ENCODE measurements around the gene ZNF672. TPM values are rescaled to one million over a fixed set of nuclear protein-coding genes. Genes with fewer than 3 reads are reported as not detected.
"Not testable (repeated sequence)": the region's sequence is repeated elsewhere in the genome, so short reads cannot be mapped to it uniquely, and the experiment has no call there.

The ZNF672 gene
- total RNA-seq (2014; rRNA removed; shearing (Covaris generic); ENCODE audit: low replicate concordance): 16.4 and 22.2 TPM in 2 replicates

- peak within 1 kb of the TSS; percentile 96 for H3K4me3 ChIP-seq
- no peaks in the 10 kb centered on the region for H3K9me3 ChIP-seq
- peak; percentile 99 for DNase-seq
- H3K36me3 ChIP-seq: peaks cover 5% of the 10 kb centered on the region; the same call in 1 of the 2 replicates
- no peaks in the 10 kb centered on the region for H3K27me3 ChIP-seq
Measured at GRCh38 chr1:248837781-248838356, at the start of gene ZNF672. Gene ZNF672 (plus strand): TSS chr1:248838224. CDS start chr1:248847275, 9,051 bp downstream.

- no peaks in the 10 kb centered on the region for H3K9me3 ChIP-seq
- DNase-seq: no peak
- no peaks in the 10 kb centered on the region for H3K27me3 ChIP-seq
- no peak overlapping the region for H3K4me3 ChIP-seq
- no peaks in the 10 kb centered on the region for H3K36me3 ChIP-seq
Measured at GRCh38 chr1:248788327-248788726, 49.7 kb upstream of the ZNF672 start.

GRCh38 chr1:248789337-248789736 lies 48.7 kb upstream of the ZNF672 start:
- not testable (repeated sequence) for H3K9me3 ChIP-seq, H3K27me3 ChIP-seq, DNase-seq, H3K4me3 ChIP-seq, H3K36me3 ChIP-seq

- no peaks in the 10 kb centered on the region for H3K36me3 ChIP-seq
- H3K27me3 ChIP-seq: no peaks in the 10 kb centered on the region
- H3K4me3 ChIP-seq: no peak overlapping the region
- peaks cover 2% of the 10 kb centered on the region; the same call in 1 of the 2 replicates for H3K9me3 ChIP-seq
- no peak for DNase-seq
Measured at GRCh38 chr1:248790456-248790855, 47.6 kb upstream of the ZNF672 start.

- no peaks in the 10 kb centered on the region for H3K27me3 ChIP-seq
- H3K4me3 ChIP-seq: no peak overlapping the region
- no peak for DNase-seq
- H3K36me3 ChIP-seq: no peaks in the 10 kb centered on the region
- H3K9me3 ChIP-seq: peaks cover 2% of the 10 kb centered on the region; the same call in 1 of the 2 replicates
Measured at GRCh38 chr1:248791010-248791409, 47.0 kb upstream of the ZNF672 start.

GRCh38 chr1:248792342-248792741 lies 45.7 kb upstream of the ZNF672 start:
- H3K4me3 ChIP-seq: no peak overlapping the region

GRCh38 chr1:248793592-248793991 lies 44.4 kb upstream of the ZNF672 start:
- no peaks in the 10 kb centered on the region for H3K36me3 ChIP-seq

More at GRCh38 chr1:248792342-248792741, 45.7 kb upstream of the ZNF672 start:
- DNase-seq: no peak
- Histone ChIP-seq H3K9me3 (peaks cover 2% of the 10 kb centered on the region; the same call in 1 of the 2 replicates), H3K27me3 (no peaks in the 10 kb centered on the region), H3K36me3 (no peaks in the 10 kb centered on the region)

GRCh38 chr1:248794663-248795062 lies 43.4 kb upstream of the ZNF672 start:
- DNase-seq, H3K27me3 ChIP-seq, H3K4me3 ChIP-seq, H3K9me3 ChIP-seq, H3K36me3 ChIP-seq: not testable (repeated sequence)

More at GRCh38 chr1:248793592-248793991, 44.4 kb upstream of the ZNF672 start:
- H3K4me3 ChIP-seq: no peak overlapping the region
- DNase-seq: no peak
- no peaks in the 10 kb centered on the region for H3K27me3 ChIP-seq
- peaks cover 2% of the 10 kb centered on the region; the same call in 1 of the 2 replicates for H3K9me3 ChIP-seq

GRCh38 chr1:248798791-248799190 lies 39.2 kb upstream of the ZNF672 start:
- no peak overlapping the region for H3K4me3 ChIP-seq
- peaks cover 2% of the 10 kb centered on the region; the same call in 1 of the 2 replicates for H3K9me3 ChIP-seq
- DNase-seq: no peak
- no peaks in the 10 kb centered on the region for H3K36me3 ChIP-seq
- no peaks in the 10 kb centered on the region for H3K27me3 ChIP-seq

GRCh38 chr1:248800459-248800858 lies 37.6 kb upstream of the ZNF672 start:
- no peaks in the 10 kb centered on the region for H3K36me3 ChIP-seq
- no peak overlapping the region for H3K4me3 ChIP-seq
- no peak for DNase-seq
- H3K9me3 ChIP-seq: no peaks in the 10 kb centered on the region
- no peaks in the 10 kb centered on the region for H3K27me3 ChIP-seq

GRCh38 chr1:248802454-248802853 lies 35.6 kb upstream of the ZNF672 start:
- DNase-seq: no peak
- H3K9me3 ChIP-seq: no peaks in the 10 kb centered on the region
- no peak overlapping the region for H3K4me3 ChIP-seq
- H3K27me3 ChIP-seq: no peaks in the 10 kb centered on the region
- no peaks in the 10 kb centered on the region for H3K36me3 ChIP-seq

- not testable (repeated sequence) for H3K4me3 ChIP-seq, H3K27me3 ChIP-seq, H3K9me3 ChIP-seq
Measured at GRCh38 chr1:248803501-248803900, 34.5 kb upstream of the ZNF672 start.

GRCh38 chr1:248804771-248805681 lies 33.0 kb upstream of the ZNF672 start:
- Histone ChIP-seq H3K36me3 (no peaks in the 10 kb centered on the region), H3K4me3 (no peak overlapping the region)
- DNase-seq: no peak

More at GRCh38 chr1:248803501-248803900, 34.5 kb upstream of the ZNF672 start:
- not testable (repeated sequence) for DNase-seq, H3K36me3 ChIP-seq

GRCh38 chr1:248805876-248806275 lies 32.1 kb upstream of the ZNF672 start:
- Histone ChIP-seq H3K4me3 (no peak overlapping the region), H3K27me3 (no peaks in the 10 kb centered on the region), H3K9me3 (no peaks in the 10 kb centered on the region), H3K36me3 (peaks cover under 1% of the 10 kb centered on the region; the same call in 1 of the 2 replicates)
- DNase-seq: no peak

More at GRCh38 chr1:248804771-248805681, 33.0 kb upstream of the ZNF672 start:
- Histone ChIP-seq H3K27me3 (no peaks in the 10 kb centered on the region), H3K9me3 (no peaks in the 10 kb centered on the region)

- peak; percentile 33 for DNase-seq
- peaks cover 13% of the 10 kb centered on the region for H3K36me3 ChIP-seq
- no peaks in the 10 kb centered on the region for H3K9me3 ChIP-seq
- H3K4me3 ChIP-seq: no peak overlapping the region
- H3K27me3 ChIP-seq: no peaks in the 10 kb centered on the region
Measured at GRCh38 chr1:248807067-248807737, 30.8 kb upstream of the ZNF672 start.

- no peak for DNase-seq
- Histone ChIP-seq H3K27me3 (no peaks in the 10 kb centered on the region), H3K36me3 (peaks cover 30% of the 10 kb centered on the region), H3K9me3 (no peaks in the 10 kb centered on the region), H3K4me3 (no peak overlapping the region)
Measured at GRCh38 chr1:248808876-248809275, 29.1 kb upstream of the ZNF672 start.

All from MG63 (cell line).